Activated CD4-positive, alpha-beta T cell treated with anti-CD3 and anti-CD28 coated beads for 36 hours (primary cell): ENCODE data around the gene TFPI. TPM values are rescaled to one million over a fixed set of nuclear protein-coding genes. Genes with fewer than 3 reads are reported as not detected.
"Not testable (repeated sequence)": the region's sequence is repeated elsewhere in the genome, so short reads cannot be mapped to it uniquely, and the experiment has no call there.

Source experiments
- ATAC-seq: fragments of 200-7000 bp; cut with Tn5 transposase; one replicate; pipeline ENCODE4 v1.10.0; 2021; ENCODE audit warnings: mild to moderate bottlenecking, moderate library complexity
- CTCF ChIA-PET: fragments of 350-600 bp; sonication (Branson Sonifier 250); formaldehyde crosslinking; loops from one replicate; lab custom pipeline; 2021; ENCODE audit warnings: antibody characterized with exemption; lab: Charles Lee
- POLR2A ChIA-PET: fragments of 350-600 bp; sonication (Branson Sonifier 250); formaldehyde crosslinking; loops from one replicate; lab custom pipeline; 2021; ENCODE audit warnings: antibody characterized with exemption, inconsistent platforms; lab: Charles Lee
- DNase-seq: peaks from one replicate; pipeline ENCODE4 v3.0.0-alpha.2; 2020
- H3K27ac Mint-ChIP-seq: one replicate; pipeline ENCODE4 v1.8.0; 2021; ENCODE audit warnings: mixed read lengths
- H3K27me3 Mint-ChIP-seq: one replicate; pipeline ENCODE4 v1.8.0; 2021; ENCODE audit warnings: mixed read lengths
- H3K36me3 Mint-ChIP-seq: one replicate; pipeline ENCODE4 v1.8.0; 2021; ENCODE audit warnings: low read depth, mixed read lengths
- H3K4me1 Mint-ChIP-seq: one replicate; pipeline ENCODE4 v1.8.0; 2021; ENCODE audit warnings: mixed read lengths
- H3K4me3 Mint-ChIP-seq: one replicate; pipeline ENCODE4 v1.8.0; 2021; ENCODE audit warnings: mild to moderate bottlenecking, moderate library complexity, mixed read lengths
- H3K9me3 Mint-ChIP-seq: one replicate; pipeline ENCODE4 v1.8.0; 2021; ENCODE audit warnings: low read depth, mixed read lengths
- intact Hi-C, 2 experiments: fragments of 100-400 bp; cut with DNase I in 1 of 2; cut with micrococcal nuclease in 1 of 2; formaldehyde crosslinking; loops; one replicate each; pipeline versions ENCODE4 v1.14.2 to v1.15.1; 2022 to 2024; cut with DNase I, micrococcal nuclease
- total RNA-seq, 2 experiments: library from RNA; stranded (reverse); gene quantifications; one replicate each; pipeline ENCODE4 v1.2.3, GENCODE V29; 2021

TFPI gene
- total RNA-seq, 2 experiments from 2014 or later, result 0.21 TPM; not detected in 1

- ATAC-seq (no peak), DNase-seq (no peak)
- H3K4me1 Mint-ChIP-seq, result no peaks in the 10 kb centered on the region
- H3K36me3 Mint-ChIP-seq, result no peaks in the 10 kb centered on the region
- ChIA-PET CTCF (interaction anchor here (0.8 to 2.2 kb wide), 3 partner anchors 26 to 267 kb away, joined by 3 to 12 read pairs (median 5); no protein-coding TSS in a partner anchor), POLR2A (no interaction called here)
- H3K27ac Mint-ChIP-seq, result no peak overlapping the region
- no peak overlapping the region for H3K4me3 Mint-ChIP-seq
- peaks cover 2% of the 10 kb centered on the region for H3K9me3 Mint-ChIP-seq
- no peaks in the 10 kb centered on the region for H3K27me3 Mint-ChIP-seq
- intact Hi-C loops, result loop anchor here in 1 of 2 experiments (10.0 kb wide), 1 partner anchor 939 kb away; no protein-coding TSS in a partner anchor
Observed at GRCh38 chr2:187575751-187576067, 21.5 kb upstream of the TFPI start.

GRCh38 chr2:187574969-187575750 lies 20.9 kb upstream of the TFPI start:
- H3K4me1 Mint-ChIP-seq, result no peaks in the 10 kb centered on the region
- H3K4me3 Mint-ChIP-seq, result no peak overlapping the region
- no peaks in the 10 kb centered on the region for H3K36me3 Mint-ChIP-seq
- ChIA-PET POLR2A (no interaction called here), CTCF (interaction anchor here (0.8 to 2.2 kb wide), 3 partner anchors 25 to 268 kb away, joined by 3 to 12 read pairs (median 5); no protein-coding TSS in a partner anchor)
- H3K27ac Mint-ChIP-seq, result no peak overlapping the region
- ATAC-seq, result no peak
- DNase-seq, result no peak
- peaks cover 2% of the 10 kb centered on the region for H3K9me3 Mint-ChIP-seq
- H3K27me3 Mint-ChIP-seq, result no peaks in the 10 kb centered on the region
- intact Hi-C loops, result loop anchor here in 1 of 2 experiments (10.0 kb wide), 1 partner anchor 940 kb away; no protein-coding TSS in a partner anchor

- no peaks in the 10 kb centered on the region for H3K36me3 Mint-ChIP-seq
- intact Hi-C loops, result loop anchor here in 1 of 2 experiments (10.0 kb wide), 1 partner anchor 941 kb away; no protein-coding TSS in a partner anchor
Observed at GRCh38 chr2:187573722-187574121, 19.5 kb upstream of the TFPI start.

GRCh38 chr2:187571996-187572395 lies 17.8 kb upstream of the TFPI start:
- H3K4me1 Mint-ChIP-seq, DNase-seq, H3K36me3 Mint-ChIP-seq, POLR2A ChIA-PET, H3K27ac Mint-ChIP-seq, CTCF ChIA-PET, H3K27me3 Mint-ChIP-seq, H3K4me3 Mint-ChIP-seq, ATAC-seq, H3K9me3 Mint-ChIP-seq: not testable (repeated sequence)
- intact Hi-C loops, result loop anchor here in 1 of 2 experiments (10.0 kb wide), 1 partner anchor 943 kb away; no protein-coding TSS in a partner anchor

More at GRCh38 chr2:187573722-187574121, 19.5 kb upstream of the TFPI start:
- no peaks in the 10 kb centered on the region for H3K27me3 Mint-ChIP-seq
- CTCF ChIA-PET, result interaction anchor here (0.7 kb wide), 1 partner anchor 74 kb away, joined by 3 read pairs; no protein-coding TSS in a partner anchor
- DNase-seq (no peak), ATAC-seq (no peak)
- POLR2A ChIA-PET, result no interaction called here
- peaks cover 2% of the 10 kb centered on the region for H3K9me3 Mint-ChIP-seq
- H3K4me3 Mint-ChIP-seq, result no peak overlapping the region
- H3K27ac Mint-ChIP-seq, result no peak overlapping the region
- no peaks in the 10 kb centered on the region for H3K4me1 Mint-ChIP-seq

GRCh38 chr2:187569571-187569970 lies 15.3 kb upstream of the TFPI start:
- intact Hi-C loops, result no loop called here
- no peak for DNase-seq
- Mint-ChIP-seq H3K36me3 (no peaks in the 10 kb centered on the region), H3K9me3 (peaks cover 2% of the 10 kb centered on the region), H3K4me3 (no peak overlapping the region), H3K4me1 (no peaks in the 10 kb centered on the region), H3K27me3 (no peaks in the 10 kb centered on the region), H3K27ac (no peak overlapping the region)
- no peak for ATAC-seq
- CTCF ChIA-PET, result interaction anchor here (2.0 to 2.3 kb wide), 2 partner anchors 8 to 12 kb away, joined by 6 read pairs; no protein-coding TSS in a partner anchor
- POLR2A ChIA-PET, result no interaction called here

- no peak overlapping the region for H3K4me3 Mint-ChIP-seq
- ChIA-PET POLR2A (no interaction called here), CTCF (interaction anchor here (1.1 to 2.3 kb wide), 3 partner anchors 9 to 12 kb away, joined by 3 to 6 read pairs (median 6); no protein-coding TSS in a partner anchor)
- H3K36me3 Mint-ChIP-seq, result no peaks in the 10 kb centered on the region
- intact Hi-C loops, result no loop called here
- no peak overlapping the region for H3K27ac Mint-ChIP-seq
- DNase-seq (no peak), ATAC-seq (no peak)
- H3K4me1 Mint-ChIP-seq, result no peaks in the 10 kb centered on the region
- H3K27me3 Mint-ChIP-seq, result no peaks in the 10 kb centered on the region
- H3K9me3 Mint-ChIP-seq, result peaks cover 2% of the 10 kb centered on the region
Observed at GRCh38 chr2:187569042-187569441, 14.8 kb upstream of the TFPI start.

- H3K4me3 Mint-ChIP-seq, result no peak overlapping the region
- H3K9me3 Mint-ChIP-seq, result no peaks in the 10 kb centered on the region
- ATAC-seq, result no peak
- no peaks in the 10 kb centered on the region for H3K27me3 Mint-ChIP-seq
- H3K36me3 Mint-ChIP-seq, result no peaks in the 10 kb centered on the region
- intact Hi-C loops, result no loop called here
- POLR2A ChIA-PET, result no interaction called here
- CTCF ChIA-PET, result interaction anchor here (1.2 kb wide), 1 partner anchor 13 kb away, joined by 5 read pairs; no protein-coding TSS in a partner anchor
- no peak for DNase-seq
- no peaks in the 10 kb centered on the region for H3K4me1 Mint-ChIP-seq
- H3K27ac Mint-ChIP-seq, result no peak overlapping the region
Observed at GRCh38 chr2:187567126-187567525, 12.9 kb upstream of the TFPI start.

- no peak overlapping the region for H3K4me3 Mint-ChIP-seq
- no peaks in the 10 kb centered on the region for H3K27me3 Mint-ChIP-seq
- ATAC-seq, result no peak
- intact Hi-C loops, result no loop called here
- no peaks in the 10 kb centered on the region for H3K36me3 Mint-ChIP-seq
- POLR2A ChIA-PET, result interaction anchor here (0.6 kb wide), 1 partner anchor 1394 kb away, joined by 3 read pairs; no protein-coding TSS in a partner anchor
- H3K4me1 Mint-ChIP-seq, result no peaks in the 10 kb centered on the region
- CTCF ChIA-PET, result interaction anchor here (0.5 to 1.2 kb wide), 2 partner anchors 14 to 900 kb away, joined by 3 to 5 read pairs; no protein-coding TSS in a partner anchor
- DNase-seq, result no peak
- H3K9me3 Mint-ChIP-seq, result no peaks in the 10 kb centered on the region
- no peak overlapping the region for H3K27ac Mint-ChIP-seq
Observed at GRCh38 chr2:187566712-187567111, 12.5 kb upstream of the TFPI start.

- H3K36me3 Mint-ChIP-seq, result no peaks in the 10 kb centered on the region
- no peak for ATAC-seq
- no peak overlapping the region for H3K4me3 Mint-ChIP-seq
- intact Hi-C loops, result no loop called here
- no peak overlapping the region for H3K27ac Mint-ChIP-seq
- no peaks in the 10 kb centered on the region for H3K27me3 Mint-ChIP-seq
- POLR2A ChIA-PET, result interaction anchor here (0.6 kb wide), 1 partner anchor 1394 kb away, joined by 3 read pairs; no protein-coding TSS in a partner anchor
- H3K9me3 Mint-ChIP-seq, result no peaks in the 10 kb centered on the region
- CTCF ChIA-PET, result interaction anchor here (0.5 to 1.2 kb wide), 2 partner anchors 14 to 901 kb away, joined by 3 to 5 read pairs; no protein-coding TSS in a partner anchor
- DNase-seq, result no peak
- no peaks in the 10 kb centered on the region for H3K4me1 Mint-ChIP-seq
Observed at GRCh38 chr2:187566266-187566665, 12.0 kb upstream of the TFPI start.

- DNase-seq, H3K4me1 Mint-ChIP-seq, H3K27ac Mint-ChIP-seq, ATAC-seq, H3K27me3 Mint-ChIP-seq, intact Hi-C loops, POLR2A ChIA-PET, H3K4me3 Mint-ChIP-seq, H3K9me3 Mint-ChIP-seq, CTCF ChIA-PET, H3K36me3 Mint-ChIP-seq: not testable (repeated sequence)
Observed at GRCh38 chr2:187565618-187566017, 11.4 kb upstream of the TFPI start.

GRCh38 chr2:187556493-187556892 lies 2.3 kb upstream of the TFPI start:
- CTCF ChIA-PET, intact Hi-C loops, H3K4me3 Mint-ChIP-seq, ATAC-seq, H3K4me1 Mint-ChIP-seq, H3K9me3 Mint-ChIP-seq, H3K27me3 Mint-ChIP-seq, H3K36me3 Mint-ChIP-seq, DNase-seq, POLR2A ChIA-PET, H3K27ac Mint-ChIP-seq: not testable (repeated sequence)
